HG02798 (cell line): Measurements from ENCODE around the gene STARD3.

Experiments
- ATAC-seq: cut with Tn5 transposase; IDR thresholded peaks from one replicate; pipeline ENCODE4 v1.9.1; 2021; ENCODE audit warnings: mild to moderate bottlenecking; ENCODE audit not compliant: unreplicated experiment, poor library complexity

The STARD3 gene

DNA sequence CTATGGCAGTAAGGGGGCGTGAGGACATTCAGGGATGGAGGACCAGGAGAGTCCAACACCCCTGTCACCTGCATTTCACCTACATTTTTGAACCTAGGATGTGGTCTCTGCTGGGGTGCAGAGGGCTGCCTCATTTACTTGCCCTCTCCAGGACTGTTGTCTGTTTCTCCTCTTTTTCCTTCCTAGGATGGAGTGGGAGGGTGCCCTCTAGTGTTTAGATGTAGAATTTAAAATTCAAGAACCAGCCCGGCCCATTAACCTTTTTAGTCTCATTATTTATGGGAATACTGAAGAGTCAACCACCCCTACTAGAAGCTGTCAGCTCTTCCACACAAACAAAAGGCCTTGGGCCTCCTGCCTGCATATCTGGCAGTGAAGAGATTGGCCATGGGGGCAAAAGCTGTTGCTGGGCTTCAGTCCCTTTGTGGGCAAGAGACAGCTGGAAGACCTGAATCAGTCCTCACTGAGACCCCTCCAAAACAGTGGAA is 2.5 kb upstream of the STARD3 start:
- ATAC-seq, result no peak

- no peak for ATAC-seq
Observed at GRCh38 chr17:39635614-39636176, 1.2 kb upstream of the STARD3 start.

DNA sequence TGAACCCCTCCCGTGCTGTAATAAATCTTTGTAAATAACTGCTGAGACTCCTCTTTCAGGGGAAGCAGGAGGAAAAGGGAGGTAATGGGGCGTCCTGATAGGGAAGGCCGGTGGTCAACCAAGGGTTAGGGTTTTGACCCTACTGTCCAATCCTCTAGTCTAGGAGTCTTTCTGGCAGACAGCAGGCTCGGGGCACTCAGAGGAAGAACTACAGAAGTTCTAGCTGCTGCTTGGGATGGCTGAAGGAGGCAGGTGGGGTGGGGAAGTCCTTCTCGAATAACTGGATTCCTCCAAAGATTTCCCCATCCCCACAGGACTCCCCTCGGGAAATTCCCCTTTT is 387 bp upstream of the STARD3 start:
- no peak for ATAC-seq

- no peak for ATAC-seq
Observed at GRCh38 chr17:39638317-39638716, 1.4 kb downstream of the STARD3 start.

DNA sequence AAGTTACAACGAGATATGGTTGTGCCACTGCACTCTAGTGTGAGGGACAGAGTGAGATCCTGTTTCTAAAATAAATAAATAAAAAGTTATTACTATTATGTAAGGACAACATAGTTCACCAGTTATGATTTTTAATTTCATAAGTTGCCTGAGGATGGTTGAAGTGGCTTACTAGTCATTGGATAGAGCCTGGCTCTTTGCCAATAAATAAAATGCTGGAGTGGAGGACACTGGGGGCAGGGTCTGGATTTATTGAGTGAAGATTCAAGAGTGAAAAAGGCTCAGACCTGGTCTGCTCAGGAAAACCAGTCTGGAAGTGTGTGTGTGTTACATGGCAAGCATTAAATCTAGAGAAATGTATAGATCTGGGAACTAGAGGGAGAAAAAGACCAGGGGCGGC is 2.1 kb downstream of the STARD3 start:
- no peak for ATAC-seq

DNA sequence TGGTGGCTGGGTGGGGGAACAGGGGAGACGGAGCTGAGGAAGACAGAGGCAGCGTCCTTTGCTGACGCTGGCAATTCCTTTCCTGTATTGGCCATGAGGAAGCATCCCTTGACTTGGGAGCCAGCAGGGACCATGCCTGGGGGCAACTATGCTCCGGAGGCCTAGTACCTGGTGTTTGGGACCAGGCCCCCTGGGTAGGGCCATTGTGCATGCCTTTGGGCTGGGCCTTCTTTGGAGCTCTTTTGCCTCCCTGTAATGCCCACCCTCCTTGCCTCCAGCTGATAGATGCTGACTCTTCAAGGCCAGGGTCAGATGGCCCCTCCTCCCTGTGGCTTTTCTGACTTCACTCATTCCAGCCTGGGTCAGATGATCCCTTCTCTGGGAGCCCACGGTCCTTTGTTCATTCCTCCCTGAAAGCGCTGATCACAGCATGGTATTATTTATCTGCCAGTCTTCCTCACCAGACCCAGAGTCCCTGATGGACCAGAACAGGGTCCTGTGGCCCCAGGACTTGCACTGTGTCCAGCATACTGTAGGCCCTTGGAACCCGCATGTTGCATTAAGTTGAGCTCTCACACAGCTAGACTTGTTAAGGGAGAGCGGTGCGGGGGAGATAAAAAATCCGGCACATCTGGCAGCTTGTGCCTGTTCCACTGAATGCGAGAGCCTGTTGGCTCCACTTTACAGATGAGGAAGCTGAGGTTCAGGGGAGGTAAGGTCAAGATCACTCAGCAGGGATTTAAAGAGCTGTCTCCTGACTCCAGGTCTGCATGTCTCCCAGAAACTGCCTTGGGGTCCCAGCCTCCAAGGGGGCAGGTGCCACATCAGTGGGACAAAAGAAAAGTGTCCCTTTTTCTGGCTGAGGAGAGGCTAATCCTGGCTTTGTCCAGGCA is 2.9 kb downstream of the STARD3 start:
- no peak for ATAC-seq

GRCh38 chr17:39640591-39641031 is 3.7 kb downstream of the STARD3 start:
- ATAC-seq, result no peak

DNA sequence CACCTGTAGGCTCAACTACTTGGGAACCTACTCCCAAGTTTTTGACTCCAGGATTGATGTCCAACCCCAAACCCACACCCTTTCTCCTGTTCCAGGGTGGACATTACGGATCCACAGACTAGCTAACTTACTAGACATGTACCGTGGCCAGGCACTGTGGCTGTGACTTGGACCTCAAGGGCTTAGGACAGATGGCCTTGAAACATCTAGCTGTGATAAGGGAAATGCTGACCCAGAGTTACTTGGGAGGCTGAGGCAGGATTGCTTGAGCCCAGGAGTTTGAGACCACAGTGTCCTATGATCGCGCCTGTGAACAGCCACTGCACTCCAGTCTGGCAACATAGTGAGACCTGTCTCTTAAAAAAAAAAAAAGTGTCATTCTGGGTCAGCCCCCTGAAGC is 4.2 kb downstream of the STARD3 start:
- no peak for ATAC-seq

GRCh38 chr17:39641883-39642282 is 4.9 kb downstream of the STARD3 start:
- no peak for ATAC-seq

GRCh38 chr17:39642291-39643074 is 5.5 kb downstream of the STARD3 start:
- no peak for ATAC-seq

DNA sequence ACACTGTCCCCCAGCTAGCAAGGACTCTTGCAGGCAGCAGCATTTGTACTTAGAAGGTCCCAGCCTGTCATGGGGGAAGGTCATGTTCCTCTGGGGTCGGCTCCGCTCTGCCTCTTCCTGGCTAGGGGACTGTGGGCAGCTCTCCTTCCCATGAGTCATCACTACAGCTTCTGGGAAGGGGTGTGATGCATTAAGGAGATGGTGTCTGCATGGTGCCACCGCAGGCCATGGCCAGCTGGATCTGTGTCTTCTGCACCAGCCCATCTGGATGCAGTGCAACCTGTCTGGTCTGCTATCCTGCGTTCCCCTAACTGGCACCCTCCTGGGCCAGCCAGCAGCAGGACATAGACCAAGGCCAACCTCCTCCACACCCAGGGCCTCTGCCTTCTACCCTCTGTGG is 6.3 kb downstream of the STARD3 start:
- ATAC-seq, result no peak

GRCh38 chr17:39647256-39647655 is 10.3 kb downstream of the STARD3 start:
- ATAC-seq, result no peak

GRCh38 chr17:39648616-39649366 is 11.8 kb downstream of the STARD3 start:
- no peak for ATAC-seq

DNA sequence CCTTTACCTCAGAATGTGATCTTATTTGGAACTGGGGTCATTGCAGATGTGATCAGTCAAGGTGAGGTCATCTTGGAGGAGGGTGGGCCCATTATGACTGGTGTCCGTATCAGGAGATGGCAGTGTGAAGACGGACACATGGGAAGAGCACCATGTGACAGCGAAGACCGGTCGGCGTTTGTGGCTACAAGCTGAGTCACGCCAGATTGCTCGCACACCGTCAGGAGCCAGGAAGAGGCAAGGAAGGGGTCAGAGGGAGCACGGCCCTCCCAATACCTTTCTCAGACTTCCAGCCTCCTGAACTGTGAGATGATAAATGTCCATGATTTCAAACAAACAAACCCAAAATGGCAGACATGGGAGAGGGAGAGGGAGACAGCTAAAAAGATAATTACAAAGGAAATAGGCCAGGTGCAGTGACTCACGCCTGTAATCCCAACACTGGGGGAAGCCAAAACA is 13.2 kb downstream of the STARD3 start:
- no peak for ATAC-seq

- no peak for ATAC-seq
Observed at GRCh38 chr17:39651923-39652586, 15.1 kb downstream of the STARD3 start.

DNA sequence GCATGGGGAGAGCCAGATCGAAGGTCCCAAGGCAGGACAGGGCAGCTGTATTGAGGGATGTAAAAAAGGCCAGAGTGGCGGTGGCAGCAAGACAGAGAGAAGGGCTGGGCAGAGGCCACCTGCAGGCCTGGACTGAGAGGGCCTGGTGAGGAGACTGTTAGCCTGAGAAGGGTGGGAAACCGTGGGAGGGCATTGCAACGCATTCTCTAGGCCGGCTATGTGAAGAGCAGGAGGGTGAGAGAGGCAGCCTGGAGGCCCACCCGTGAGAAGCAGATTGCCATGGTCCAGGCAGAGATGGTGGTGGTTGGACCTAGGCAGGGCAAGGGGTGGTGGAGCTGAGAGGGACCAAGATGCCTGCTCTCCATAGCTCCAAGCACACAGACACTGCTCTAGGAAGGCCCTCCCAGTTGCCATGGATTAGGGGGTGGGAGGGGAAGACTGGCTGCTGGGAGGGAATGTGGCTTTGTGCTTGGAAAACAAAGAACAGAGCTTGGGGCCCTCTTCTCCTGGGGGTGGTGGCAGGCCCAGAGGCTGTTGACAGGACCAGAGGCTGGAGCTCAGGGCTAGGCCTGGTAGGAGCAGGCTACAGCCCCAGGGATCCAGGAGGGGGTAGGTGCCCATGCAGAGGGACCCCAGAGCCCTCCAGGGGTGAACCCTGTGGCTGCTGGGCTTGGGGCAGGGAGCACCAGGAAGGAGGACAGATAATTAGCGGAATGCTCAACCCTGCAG is 15.8 kb downstream of the STARD3 start:
- no peak for ATAC-seq

- no peak for ATAC-seq
Observed at GRCh38 chr17:39653316-39653661, 16.3 kb downstream of the STARD3 start.

DNA sequence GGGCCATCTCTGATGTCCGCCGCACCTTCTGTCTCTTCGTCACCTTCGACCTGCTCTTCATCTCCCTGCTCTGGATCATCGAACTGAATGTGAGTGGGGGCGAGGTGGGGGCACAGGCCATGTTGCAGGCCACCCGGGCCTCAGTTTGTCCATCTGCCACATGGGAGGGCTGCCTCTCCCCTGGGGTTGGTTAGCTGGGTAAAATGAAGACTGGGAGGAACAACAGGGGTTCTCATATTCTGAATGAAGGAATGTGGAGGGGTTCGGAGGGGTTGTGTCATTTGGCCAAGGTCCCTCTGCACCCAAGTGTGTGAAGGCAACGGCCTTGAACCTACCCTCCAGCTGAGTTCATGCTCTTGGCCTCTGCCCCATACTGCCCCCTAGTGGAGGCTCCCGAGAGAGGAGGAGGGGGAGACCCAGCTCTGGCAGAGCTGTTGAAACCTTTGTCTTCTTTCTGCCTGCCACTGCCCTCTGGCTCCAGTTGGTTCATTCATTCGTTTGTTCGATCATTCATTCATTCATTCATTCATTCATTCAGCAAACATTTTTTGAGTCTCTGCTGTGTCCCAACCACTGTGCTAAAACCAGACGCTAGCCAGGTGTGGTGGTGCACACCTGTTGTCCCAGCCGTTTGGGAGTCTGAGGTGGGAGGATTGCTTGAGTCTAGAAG is 16.9 kb downstream of the STARD3 start:
- no peak for ATAC-seq

DNA sequence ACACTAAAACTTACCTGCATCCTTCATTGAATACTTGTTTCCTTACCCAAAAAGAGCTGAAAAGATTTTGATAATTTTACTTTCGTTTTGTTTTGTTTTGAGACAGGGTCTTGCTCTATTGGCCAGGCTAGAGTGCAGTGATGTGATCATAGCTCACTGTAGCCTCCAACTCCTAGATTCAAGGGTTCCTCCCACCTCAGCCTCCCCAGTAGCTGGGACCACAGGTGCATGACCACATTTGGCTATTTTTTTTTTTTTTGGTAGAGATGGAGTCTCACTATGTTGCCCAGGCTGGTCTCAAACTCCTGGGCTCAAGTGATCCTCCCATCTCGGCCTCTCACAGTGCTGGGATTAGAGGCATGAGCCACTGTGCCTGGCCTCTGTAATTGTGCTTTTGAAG is 18.2 kb downstream of the STARD3 start:
- ATAC-seq, result no peak
